Measurements from ENCODE around the gene CLSTN1.

CLSTN1 gene

DNA sequence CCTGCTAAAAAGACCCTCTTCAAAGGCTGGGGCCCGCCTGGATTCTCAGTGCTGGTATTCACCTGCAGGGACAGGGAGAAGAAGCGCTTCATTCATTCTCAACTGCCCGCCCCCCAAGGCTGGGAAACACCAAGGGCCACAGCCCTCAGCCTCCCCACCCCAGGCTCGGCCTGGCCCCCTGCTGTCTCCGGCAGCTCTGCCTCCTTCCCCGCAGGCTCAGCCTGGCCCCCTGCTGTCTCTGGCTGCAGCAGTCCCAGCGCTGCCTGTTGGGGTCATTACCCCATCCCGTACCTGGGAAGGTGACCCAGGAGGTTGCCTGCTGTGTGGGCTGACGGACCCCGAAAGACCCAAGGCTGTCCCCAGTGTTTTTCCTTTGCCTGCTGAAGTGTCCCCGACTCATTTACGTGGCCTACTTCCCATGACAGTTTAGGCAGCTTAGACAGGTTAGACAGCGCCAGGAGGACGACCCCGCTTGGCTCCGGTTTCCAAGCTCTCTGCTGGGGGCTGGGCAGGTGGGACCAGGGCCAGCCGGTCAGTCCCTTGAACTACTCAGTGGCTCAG, 22.9 kb upstream of the CLSTN1 start:
- DNase-seq (ENCODE audit: low spot score): no peak
- TF ChIP-seq CTCF (IDR thresholded peaks at IDR 0.05; ENCODE audit: extremely low read depth, insufficient read depth, missing control alignments): no peak
- in situ Hi-C loops (cut with MboI; ENCODE audit: low pct_unique_long_range_greater_than_20kb, low sequenced_read_pairs, unreplicated experiment): no loop called here

DNA sequence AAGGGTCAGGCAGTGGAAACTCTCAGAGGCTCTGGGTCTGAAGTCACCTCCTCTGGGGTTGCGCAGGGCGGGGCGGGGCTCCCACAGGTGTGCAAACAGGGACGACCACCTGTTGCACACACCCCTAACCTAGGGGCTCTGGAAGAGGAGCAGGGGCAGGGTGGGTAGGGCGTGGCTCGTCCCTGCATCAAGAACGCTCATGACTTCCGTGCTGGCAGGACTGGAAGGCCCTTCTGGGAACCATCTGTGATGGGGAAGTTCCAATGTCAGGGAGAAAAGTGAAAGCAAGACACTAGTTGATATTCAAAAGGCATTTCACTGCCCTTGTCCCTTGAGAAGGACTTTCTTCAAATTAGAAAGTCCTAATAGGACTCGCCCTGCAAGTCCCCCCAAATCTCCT, 22.1 kb upstream of the CLSTN1 start:
- TF ChIP-seq CTCF (IDR thresholded peaks at IDR 0.05; ENCODE audit: extremely low read depth, insufficient read depth, missing control alignments): no peak
- DNase-seq (ENCODE audit: low spot score): no peak
- in situ Hi-C loops (cut with MboI; ENCODE audit: low pct_unique_long_range_greater_than_20kb, low sequenced_read_pairs, unreplicated experiment): no loop called here

- no peak for TF ChIP-seq CTCF (IDR thresholded peaks at IDR 0.05; ENCODE audit: extremely low read depth, insufficient read depth, missing control alignments)
- no peak for DNase-seq (ENCODE audit: low spot score)
- in situ Hi-C loops (cut with MboI; ENCODE audit: low pct_unique_long_range_greater_than_20kb, low sequenced_read_pairs, unreplicated experiment): no loop called here
Measured at GRCh38 chr1:9844756-9845155, 21.0 kb upstream of the CLSTN1 start.

GRCh38 chr1:9844106-9844505, 20.3 kb upstream of the CLSTN1 start:
- in situ Hi-C loops (cut with MboI; ENCODE audit: low pct_unique_long_range_greater_than_20kb, low sequenced_read_pairs, unreplicated experiment): no loop called here
- no peak for TF ChIP-seq CTCF (IDR thresholded peaks at IDR 0.05; ENCODE audit: extremely low read depth, insufficient read depth, missing control alignments)

GRCh38 chr1:9843576-9843945, 19.8 kb upstream of the CLSTN1 start:
- TF ChIP-seq CTCF (IDR thresholded peaks at IDR 0.05; ENCODE audit: extremely low read depth, insufficient read depth, missing control alignments): no peak
- no peak for DNase-seq (ENCODE audit: low spot score)
- in situ Hi-C loops (cut with MboI; ENCODE audit: low pct_unique_long_range_greater_than_20kb, low sequenced_read_pairs, unreplicated experiment): no loop called here

More at GRCh38 chr1:9844106-9844505, 20.3 kb upstream of the CLSTN1 start:
- DNase-seq (ENCODE audit: low spot score): no peak

- TF ChIP-seq CTCF (IDR thresholded peaks at IDR 0.05; ENCODE audit: extremely low read depth, insufficient read depth, missing control alignments): no peak
- in situ Hi-C loops (cut with MboI; ENCODE audit: low pct_unique_long_range_greater_than_20kb, low sequenced_read_pairs, unreplicated experiment): no loop called here
- no peak for DNase-seq (ENCODE audit: low spot score)
Measured at GRCh38 chr1:9842781-9843575, 19.2 kb upstream of the CLSTN1 start.

Data from GM13977 (cell line).